SK-N-SH (cell line): ENCODE measurements around the gene SMIM20. TPM values are rescaled to one million over a fixed set of nuclear protein-coding genes. Genes with fewer than 3 reads are reported as not detected.

Experiments used
- CTCF ChIA-PET: fragments of 300-600, 350-600 bp; formaldehyde crosslinking; extraction: SDS; loops from one replicate; lab custom pipeline; 2021; lab: Yijun Ruan, JAX
- POLR2A ChIA-PET: fragments of 350-600 bp; sonication (Branson Sonifier 250); formaldehyde crosslinking; extraction: SDS; loops from one replicate; lab custom pipeline; 2020; ENCODE audit warnings: antibody characterized with exemption, inconsistent platforms; lab: Yijun Ruan, JAX
- DNase-seq: peaks from one replicate; pipeline ENCODE4 v3.0.0; 2012
- H2AFZ ChIP-seq: fragments of 200-600 bp; sonication (generic); 2 replicates; pipeline ENCODE4 v1.8.1; 2016; ENCODE audit warnings: antibody characterized with exemption, mild to moderate bottlenecking, low read depth
- H3F3A ChIP-seq: fragments of 200-600 bp; sonication (generic); replicated peaks from 2 replicates; pipeline ENCODE3; 2016; ENCODE audit warnings: antibody characterized with exemption, mild to moderate bottlenecking; ENCODE audit not compliant: insufficient read depth
- H3K27ac ChIP-seq, 2 experiments: fragments of 200-500 bp in 1 of 2; fragments of 200-600 bp in 1 of 2; sonication (Bioruptor generic) in 1 of 2; sonication (generic), shearing (Covaris generic) in 1 of 2; 2 replicates each; pipeline versions ENCODE4 v1.5.1 to v1.6.1; 2014 to 2016; ENCODE audit warnings: low read depth in 2 of 2, inconsistent platforms in 1 of 2, low read length in 1 of 2, mild to moderate bottlenecking in 1 of 2, mixed read lengths in 1 of 2
- H3K27me3 ChIP-seq: fragments of 200-600 bp; sonication (generic), shearing (Covaris generic); 2 replicates; pipeline ENCODE4 v1.6.1; 2016; ENCODE audit warnings: mixed run types; ENCODE audit not compliant: insufficient read depth
- H3K36me3 ChIP-seq, 2 experiments: fragments of 200-500 bp in 1 of 2; fragments of 200-600 bp in 1 of 2; sonication (Bioruptor generic) in 1 of 2; sonication (generic) in 1 of 2; replicated peaks in 1 of 2; 2 replicates each; pipeline versions ENCODE3 to v1.5.1; 2014 to 2016; ENCODE audit warnings: low read length in 1 of 2, mild to moderate bottlenecking in 1 of 2; ENCODE audit not compliant: insufficient read depth in 2 of 2, control insufficient read depth in 1 of 2
- H3K4me1 ChIP-seq, 2 experiments: fragments of 200-500 bp in 1 of 2; fragments of 200-600 bp in 1 of 2; sonication (Bioruptor generic) in 1 of 2; sonication (generic), shearing (Covaris generic) in 1 of 2; 2 replicates each; pipeline versions ENCODE4 v1.5.1 to v1.6.1; 2014 to 2016; ENCODE audit warnings: low read depth in 1 of 2, low read length in 1 of 2, mixed run types in 1 of 2; ENCODE audit not compliant: insufficient read depth in 2 of 2, control insufficient read depth in 1 of 2
- H3K4me2 ChIP-seq: fragments of 200-600 bp; sonication (generic), shearing (Covaris generic); 2 replicates; pipeline ENCODE4 v1.6.1; 2017; ENCODE audit warnings: mixed run types
- H3K4me3 ChIP-seq, 2 experiments: fragments of 200-500 bp in 1 of 2; fragments of 200-600 bp in 1 of 2; sonication (Bioruptor generic) in 1 of 2; sonication (generic), shearing (Covaris generic) in 1 of 2; 2 replicates each; pipeline versions ENCODE4 v1.5.1 to v1.8.1; 2014 to 2016; ENCODE audit warnings: low read depth in 2 of 2, inconsistent platforms in 1 of 2, low read length in 1 of 2, mild to moderate bottlenecking in 1 of 2, mixed read lengths in 1 of 2, moderate library complexity in 1 of 2
- H3K79me2 ChIP-seq: fragments of 200-600 bp; sonication (generic); 2 replicates; pipeline ENCODE4 v1.8.1; 2017; ENCODE audit warnings: mild to moderate bottlenecking; ENCODE audit not compliant: insufficient read depth
- H3K9ac ChIP-seq: fragments of 200-600 bp; sonication (generic); 2 replicates; pipeline ENCODE4 v1.6.1; 2017; ENCODE audit warnings: mixed run types
- H3K9me2 ChIP-seq: fragments of 200-600 bp; sonication (generic); 2 replicates; pipeline ENCODE4 v1.6.1; 2017; ENCODE audit warnings: mixed run types
- H3K9me3 ChIP-seq: fragments of 200-600 bp; sonication (generic); 2 replicates; pipeline ENCODE4 v1.6.1; 2017; ENCODE audit warnings: mixed run types, mild to moderate bottlenecking, moderate library complexity
- H4K20me1 ChIP-seq: fragments of 200-600 bp; sonication (generic); 2 replicates; pipeline ENCODE4 v1.6.1; 2017; ENCODE audit warnings: mild to moderate bottlenecking, mixed run types; ENCODE audit not compliant: insufficient read depth
- CHD2 ChIP-seq: fragments of 150-350 bp; IDR thresholded peaks from 2 replicates; pipeline ENCODE4 v1.6.1; 2018; ENCODE audit warnings: low read length; ENCODE audit not compliant: partially characterized antibody
- ELF1 ChIP-seq: IDR thresholded peaks from 2 replicates; pipeline ENCODE4 v1.4.0; 2012
- EP300 ChIP-seq, 2 experiments: IDR thresholded peaks; 2 replicates each; pipeline versions ENCODE4 v1.4.0 to v1.6.1; 2012; ENCODE audit warnings: borderline replicate concordance in 1 of 2, low read depth in 1 of 2, low read length in 1 of 2
- EZH2phosphoT487 ChIP-seq: fragments of 200-600 bp; sonication (generic); IDR thresholded peaks from 2 replicates; pipeline ENCODE4 v1.6.1; 2017; ENCODE audit warnings: low read depth, mixed run types, mild to moderate bottlenecking, antibody characterized with exemption, moderate library complexity, borderline replicate concordance
- GABPA ChIP-seq: IDR thresholded peaks from 2 replicates; pipeline ENCODE4 v1.4.0; 2012; ENCODE audit warnings: low read depth, mild to moderate bottlenecking
- GATA2 ChIP-seq: sonication (generic); formaldehyde crosslinking; IDR thresholded peaks from 2 replicates; pipeline ENCODE4 v1.5.0; 2020; ENCODE audit warnings: mild to moderate bottlenecking, missing genetic modification reagents
- IRF3 ChIP-seq: fragments of 150-350 bp; IDR thresholded peaks from 2 replicates; pipeline ENCODE4 v1.6.1; 2016; ENCODE audit warnings: mild to moderate bottlenecking, low read depth, low read length
- NRF1 ChIP-seq: IDR thresholded peaks from 2 replicates; pipeline ENCODE4 v1.6.1; 2012; ENCODE audit warnings: low read depth, mild to moderate bottlenecking, low read length
- RAD21 ChIP-seq: IDR thresholded peaks from 2 replicates; pipeline ENCODE4 v1.6.1; 2012; ENCODE audit warnings: mild to moderate bottlenecking, low read length
- RFX5 ChIP-seq: IDR thresholded peaks from 2 replicates; pipeline ENCODE4 v1.6.1; 2012; ENCODE audit warnings: mild to moderate bottlenecking, improper control_type of control experiment, low read length
- SIN3A ChIP-seq: IDR thresholded peaks from 2 replicates; pipeline ENCODE4 v1.6.1; 2012; ENCODE audit warnings: low read depth, mild to moderate bottlenecking, low read length, moderate library complexity, borderline replicate concordance
- SMC3 ChIP-seq: IDR thresholded peaks from 2 replicates; pipeline ENCODE4 v1.6.1; 2012; ENCODE audit warnings: low read depth, low read length, improper control_type of control experiment
- TCF12 ChIP-seq: IDR thresholded peaks from 2 replicates; pipeline ENCODE4 v1.4.0; 2012
- TEAD4 ChIP-seq: IDR thresholded peaks from 2 replicates; pipeline ENCODE4 v1.4.0; 2012; ENCODE audit warnings: mild to moderate bottlenecking, borderline replicate concordance; ENCODE audit not compliant: insufficient read depth
- USF2 ChIP-seq: fragments of 150-350 bp; IDR thresholded peaks from 2 replicates; pipeline ENCODE4 v1.6.1; 2017; ENCODE audit warnings: antibody characterized with exemption, low read length, low read depth, borderline replicate concordance
- WGBS: methylation state at CpG from one replicate; pipeline ENCODE4 v1.1.6; 2017; ENCODE audit warnings: low lambda C conversion rate; 5-methylcytosine and 5-hydroxymethylcytosine counted together
- polyA plus RNA-seq, 3 experiments: library from polyadenylated mRNA; depleted of rRNA; stranded (reverse); fragments of >200 nt; gene quantifications; 2 replicates each; pipeline ENCODE4 v1.2.3, GENCODE V29; 2012
- TF ChIP-seq, protein P1 (sequence below): fragments of 200-600 bp; sonication (generic); IDR thresholded peaks from 2 replicates; pipeline ENCODE4 v1.6.1; 2017; ENCODE audit warnings: antibody characterized with exemption, mild to moderate bottlenecking, moderate library complexity

The SMIM20 gene
- polyA plus RNA-seq, 1 of the 3 experiments (the other 2 are of a cell fraction) = 39.4 TPM

- ChIA-PET POLR2A (no interaction called here), CTCF (interaction anchor here (1.4 kb wide), 1 partner anchor 16 kb away, joined by 4 read pairs; no protein-coding TSS in a partner anchor)
- no peak for DNase-seq
- Histone ChIP-seq H2AFZ (no peak overlapping the region), H3K4me1 (no peaks in the 10 kb centered on the region; a peak in 3 of 4 replicates), H3K4me3 (no peak overlapping the region), H4K20me1 (no peaks in the 10 kb centered on the region), H3K9ac (no peak overlapping the region), H3K9me3 (no peaks in the 10 kb centered on the region), H3K79me2 (no peaks in the 10 kb centered on the region), H3K9me2 (no peaks in the 10 kb centered on the region), H3F3A (no peaks in the 10 kb centered on the region)
- WGBS = 87% methylated on average over 6 of the region's 6 CpGs
- TF ChIP-seq EP300 (IDR thresholded peaks at IDR 0.05; ENCODE audit: borderline replicate concordance in 1 of 2, low read depth in 1 of 2, low read length in 1 of 2) (no peak), TCF12 (no peak), GABPA (no peak), RAD21 (no peak), CHD2 (no peak), NRF1 (no peak), ELF1 (no peak), SIN3A (no peak), USF2 (no peak), SMC3 (no peak), IRF3 (no peak)
- TF ChIP-seq, protein P1, sequence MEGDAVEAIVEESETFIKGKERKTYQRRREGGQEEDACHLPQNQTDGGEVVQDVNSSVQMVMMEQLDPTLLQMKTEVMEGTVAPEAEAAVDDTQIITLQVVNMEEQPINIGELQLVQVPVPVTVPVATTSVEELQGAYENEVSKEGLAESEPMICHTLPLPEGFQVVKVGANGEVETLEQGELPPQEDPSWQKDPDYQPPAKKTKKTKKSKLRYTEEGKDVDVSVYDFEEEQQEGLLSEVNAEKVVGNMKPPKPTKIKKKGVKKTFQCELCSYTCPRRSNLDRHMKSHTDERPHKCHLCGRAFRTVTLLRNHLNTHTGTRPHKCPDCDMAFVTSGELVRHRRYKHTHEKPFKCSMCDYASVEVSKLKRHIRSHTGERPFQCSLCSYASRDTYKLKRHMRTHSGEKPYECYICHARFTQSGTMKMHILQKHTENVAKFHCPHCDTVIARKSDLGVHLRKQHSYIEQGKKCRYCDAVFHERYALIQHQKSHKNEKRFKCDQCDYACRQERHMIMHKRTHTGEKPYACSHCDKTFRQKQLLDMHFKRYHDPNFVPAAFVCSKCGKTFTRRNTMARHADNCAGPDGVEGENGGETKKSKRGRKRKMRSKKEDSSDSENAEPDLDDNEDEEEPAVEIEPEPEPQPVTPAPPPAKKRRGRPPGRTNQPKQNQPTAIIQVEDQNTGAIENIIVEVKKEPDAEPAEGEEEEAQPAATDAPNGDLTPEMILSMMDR = no peak
- TF ChIP-seq, all 33 proteins: peak for 0
- Histone ChIP-seq H3K4me2 (no peak overlapping the region), H3K27ac (no peak overlapping the region), H3K27me3 (no peaks in the 10 kb centered on the region), H3K36me3 (peaks cover 4 to 7% of the 10 kb centered on the region in 2 experiments)
These were observed 16.8 kb downstream of the SMIM20 start for GRCh38 chr4:25930731-25931354.

- Histone ChIP-seq H3K9ac (no peak overlapping the region), H3K4me3 (no peak overlapping the region), H3K4me2 (no peak overlapping the region), H3K4me1 (peaks cover 0 to 5% of the 10 kb centered on the region in 2 experiments; a peak in 2 of 4 replicates), H3F3A (no peaks in the 10 kb centered on the region), H2AFZ (no peak overlapping the region), H3K9me3 (no peaks in the 10 kb centered on the region), H3K79me2 (no peaks in the 10 kb centered on the region), H3K36me3 (no peaks in the 10 kb centered on the region), H3K27me3 (no peaks in the 10 kb centered on the region), H3K9me2 (no peaks in the 10 kb centered on the region), H4K20me1 (no peaks in the 10 kb centered on the region), H3K27ac (no peak overlapping the region)
- ChIA-PET CTCF (interaction anchor here (1.0 to 1.6 kb wide), 2 partner anchors 10 to 11 kb away, joined by 3 to 5 read pairs; no protein-coding TSS in a partner anchor), POLR2A (no interaction called here)
- WGBS = 85% methylated on average over 2 of the region's 2 CpGs
- TF ChIP-seq TCF12 = no peak
- no peak for TF ChIP-seq RAD21
- no peak for TF ChIP-seq EZH2phosphoT487
- no peak for TF ChIP-seq GATA2 (CRISPR knock-in tag)
- no peak for TF ChIP-seq TEAD4
- TF ChIP-seq RFX5 = no peak
- no peak for DNase-seq
These were observed 22.7 kb downstream of the SMIM20 start for GRCh38 chr4:25936696-25937095.
